Keratinocyte (primary cell): ENCODE data around the gene STKLD1.

ENCODE experiments used
- EZH2 ChIP-seq: IDR thresholded peaks from one replicate; pipeline ENCODE4 v1.6.1; 2012; ENCODE audit warnings: inconsistent platforms, mild to moderate bottlenecking, low read length, moderate library complexity
- TF ChIP-seq, protein P1 (sequence below), 3 experiments: IDR thresholded peaks in 1 of 3; conservative IDR thresholded peaks in 1 of 3; optimal IDR thresholded peaks in 1 of 3; 2 replicates in 2 of 3; 3 replicates in 1 of 3; pipeline versions ENCODE3 to v1.5.1; 2011; ENCODE audit warnings: low read length in 3 of 3, mild to moderate bottlenecking in 3 of 3, moderate library complexity in 2 of 3, control low read depth in 1 of 3, inconsistent platforms in 1 of 3; ENCODE audit not compliant: insufficient read depth in 2 of 3; ENCODE audit errors: extremely low read depth in 1 of 3

DNA sequence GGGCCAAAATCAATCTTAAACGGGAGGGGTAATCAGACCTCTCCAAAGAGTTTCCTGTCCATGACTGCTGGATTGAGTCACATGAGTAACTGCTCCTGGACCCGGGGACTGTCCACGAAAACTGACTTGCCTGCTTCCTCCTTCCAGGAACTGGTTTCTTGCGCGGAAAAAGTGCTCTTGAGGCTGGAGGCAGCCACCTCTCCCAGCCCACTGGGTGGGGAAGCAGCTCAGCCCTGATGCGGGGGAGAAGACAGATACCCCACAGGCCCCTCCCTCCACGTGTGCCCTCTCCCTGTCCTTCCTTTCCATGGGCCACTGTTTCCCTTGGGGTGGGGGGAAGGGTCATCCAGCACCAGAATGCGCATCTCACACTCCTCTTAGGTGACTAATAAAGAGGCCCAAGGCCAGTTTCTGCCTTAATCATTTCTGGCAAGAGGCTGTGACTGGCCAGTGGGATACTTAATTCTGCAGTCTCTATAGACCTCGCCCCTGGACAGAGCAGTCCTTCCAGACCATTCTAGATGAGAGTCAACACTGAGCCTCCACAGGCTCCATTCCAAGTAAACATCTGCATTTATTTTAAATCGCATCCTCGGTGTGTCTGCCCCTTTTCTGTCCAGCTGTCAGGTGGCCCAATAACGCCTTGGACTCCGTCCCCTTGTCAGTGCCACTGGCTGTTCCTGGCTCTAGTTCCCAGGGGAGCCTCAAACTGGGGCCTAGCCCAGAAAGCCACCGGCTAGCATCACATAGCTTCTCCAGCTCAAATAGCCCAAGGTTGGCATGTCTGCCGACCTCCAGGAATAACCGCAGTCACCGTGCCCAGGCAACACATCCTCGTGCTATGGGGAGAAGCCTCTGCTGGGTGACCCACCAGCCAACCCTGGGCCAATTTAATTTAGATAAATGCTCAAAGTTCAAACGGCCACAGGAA, 29.6 kb downstream of the STKLD1 start:
- TF ChIP-seq, protein P1, sequence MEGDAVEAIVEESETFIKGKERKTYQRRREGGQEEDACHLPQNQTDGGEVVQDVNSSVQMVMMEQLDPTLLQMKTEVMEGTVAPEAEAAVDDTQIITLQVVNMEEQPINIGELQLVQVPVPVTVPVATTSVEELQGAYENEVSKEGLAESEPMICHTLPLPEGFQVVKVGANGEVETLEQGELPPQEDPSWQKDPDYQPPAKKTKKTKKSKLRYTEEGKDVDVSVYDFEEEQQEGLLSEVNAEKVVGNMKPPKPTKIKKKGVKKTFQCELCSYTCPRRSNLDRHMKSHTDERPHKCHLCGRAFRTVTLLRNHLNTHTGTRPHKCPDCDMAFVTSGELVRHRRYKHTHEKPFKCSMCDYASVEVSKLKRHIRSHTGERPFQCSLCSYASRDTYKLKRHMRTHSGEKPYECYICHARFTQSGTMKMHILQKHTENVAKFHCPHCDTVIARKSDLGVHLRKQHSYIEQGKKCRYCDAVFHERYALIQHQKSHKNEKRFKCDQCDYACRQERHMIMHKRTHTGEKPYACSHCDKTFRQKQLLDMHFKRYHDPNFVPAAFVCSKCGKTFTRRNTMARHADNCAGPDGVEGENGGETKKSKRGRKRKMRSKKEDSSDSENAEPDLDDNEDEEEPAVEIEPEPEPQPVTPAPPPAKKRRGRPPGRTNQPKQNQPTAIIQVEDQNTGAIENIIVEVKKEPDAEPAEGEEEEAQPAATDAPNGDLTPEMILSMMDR (optimal IDR thresholded peaks at IDR 0.05 in 1 of 3, IDR thresholded peaks at IDR 0.05 in 1 of 3, conservative IDR thresholded peaks at IDR 0.05 in 1 of 3; ENCODE audit: extremely low read depth in 1 of 3, insufficient read depth in 2 of 3, low read length in 3 of 3), result no peak
- no peak for TF ChIP-seq EZH2
